Vagina (tissue), 2 donors: ENCODE measurements around the gene SPATA31C1.
"Not testable (repeated sequence)": the region's sequence is repeated elsewhere in the genome, so short reads cannot be mapped to it uniquely, and the experiment has no call there.

Experiments used
- POLR2A ChIP-seq, 2 donors: fragments of 450-650 bp; IDR thresholded peaks; one replicate each; pipeline ENCODE4 v1.6.1; 2017; ENCODE audit warnings: antibody characterized with exemption in 2 of 2, mild to moderate bottlenecking in 2 of 2, moderate library complexity in 2 of 2
- POLR2AphosphoS5 ChIP-seq, 2 donors: sonication (generic); formaldehyde crosslinking; IDR thresholded peaks; one replicate each; pipeline ENCODE4 v1.9.0; 2017; ENCODE audit warnings: antibody characterized with exemption in 2 of 2, mild to moderate bottlenecking in 2 of 2, low read depth in 1 of 2; ENCODE audit not compliant: insufficient read depth in 1 of 2
- TF ChIP-seq, protein P1 (sequence below), 3 experiments: fragments of 450-650 bp in 2 of 3; fragments of 200-600 bp in 1 of 3; sonication (generic) in 1 of 3; IDR thresholded peaks; one replicate each; pipeline ENCODE4 v1.5.1; 2017 to 2019; ENCODE audit warnings: antibody characterized with exemption in 3 of 3, mild to moderate bottlenecking in 2 of 3, moderate library complexity in 2 of 3

DNA sequence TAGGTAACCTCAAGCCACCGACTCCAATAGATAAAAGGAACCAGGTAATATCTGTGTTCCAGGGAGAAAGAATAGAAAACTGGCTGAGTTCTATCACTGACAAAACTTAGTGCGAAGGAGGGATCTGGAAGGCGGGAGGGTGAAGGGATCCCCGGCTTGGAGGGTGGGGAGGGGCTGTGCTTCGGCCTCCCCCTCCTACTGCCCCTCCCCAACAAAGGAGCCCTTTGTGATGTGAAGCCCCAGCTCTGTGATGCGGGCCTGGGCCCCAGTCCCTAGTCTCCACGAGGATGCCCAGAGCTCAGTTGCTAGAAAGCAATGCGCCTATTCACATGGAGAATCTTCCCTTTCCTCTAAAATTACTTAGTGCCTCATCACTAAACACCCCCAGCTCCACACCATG, at the start of gene SPATA31C1:
- TF ChIP-seq, protein P1, sequence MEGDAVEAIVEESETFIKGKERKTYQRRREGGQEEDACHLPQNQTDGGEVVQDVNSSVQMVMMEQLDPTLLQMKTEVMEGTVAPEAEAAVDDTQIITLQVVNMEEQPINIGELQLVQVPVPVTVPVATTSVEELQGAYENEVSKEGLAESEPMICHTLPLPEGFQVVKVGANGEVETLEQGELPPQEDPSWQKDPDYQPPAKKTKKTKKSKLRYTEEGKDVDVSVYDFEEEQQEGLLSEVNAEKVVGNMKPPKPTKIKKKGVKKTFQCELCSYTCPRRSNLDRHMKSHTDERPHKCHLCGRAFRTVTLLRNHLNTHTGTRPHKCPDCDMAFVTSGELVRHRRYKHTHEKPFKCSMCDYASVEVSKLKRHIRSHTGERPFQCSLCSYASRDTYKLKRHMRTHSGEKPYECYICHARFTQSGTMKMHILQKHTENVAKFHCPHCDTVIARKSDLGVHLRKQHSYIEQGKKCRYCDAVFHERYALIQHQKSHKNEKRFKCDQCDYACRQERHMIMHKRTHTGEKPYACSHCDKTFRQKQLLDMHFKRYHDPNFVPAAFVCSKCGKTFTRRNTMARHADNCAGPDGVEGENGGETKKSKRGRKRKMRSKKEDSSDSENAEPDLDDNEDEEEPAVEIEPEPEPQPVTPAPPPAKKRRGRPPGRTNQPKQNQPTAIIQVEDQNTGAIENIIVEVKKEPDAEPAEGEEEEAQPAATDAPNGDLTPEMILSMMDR (IDR thresholded peaks at IDR 0.05): not testable (repeated sequence)
- not testable (repeated sequence) for TF ChIP-seq POLR2AphosphoS5 (IDR thresholded peaks at IDR 0.05; ENCODE audit: insufficient read depth in 1 of 2, low read depth in 1 of 2); POLR2A (IDR thresholded peaks at IDR 0.05)
